Parathyroid adenoma (tissue), 2 donors: Measurements from ENCODE around the gene PTOV1.

Source experiments
- H2AFZ ChIP-seq: fragments of 300-600 bp; sonication (generic); one replicate; pipeline ENCODE4 v1.7.0; 2017; ENCODE audit warnings: antibody characterized with exemption, mild to moderate bottlenecking
- H3K27ac ChIP-seq: fragments of 300-600 bp; sonication (generic); one replicate; pipeline ENCODE4 v1.7.0; 2017
- H3K27me3 ChIP-seq: fragments of 300-600 bp; sonication (generic); one replicate; pipeline ENCODE4 v1.7.0; 2017; ENCODE audit warnings: low read length; ENCODE audit not compliant: control insufficient read depth, insufficient read depth
- H3K36me3 ChIP-seq: fragments of 300-600 bp; sonication (generic); one replicate; pipeline ENCODE4 v1.7.0; 2017; ENCODE audit warnings: low read length; ENCODE audit not compliant: control insufficient read depth, insufficient read depth
- H3K4me1 ChIP-seq: fragments of 300-600 bp; sonication (generic); one replicate; pipeline ENCODE4 v1.7.0; 2017; ENCODE audit warnings: control low read depth
- H3K4me2 ChIP-seq: fragments of 300-600 bp; sonication (generic); one replicate; pipeline ENCODE4 v1.7.0; 2017; ENCODE audit warnings: low read length
- H3K4me3 ChIP-seq: fragments of 300-600 bp; sonication (generic); one replicate; pipeline ENCODE4 v1.7.0; 2017; ENCODE audit warnings: low read depth, low read length
- H3K79me2 ChIP-seq: fragments of 300-600 bp; sonication (generic); one replicate; pipeline ENCODE4 v1.7.0; 2017; ENCODE audit warnings: control low read depth
- H3K9ac ChIP-seq: fragments of 300-600 bp; sonication (generic); one replicate; pipeline ENCODE4 v1.7.0; 2017; ENCODE audit warnings: mild to moderate bottlenecking
- H3K9me3 ChIP-seq: fragments of 300-600 bp; sonication (generic); one replicate; pipeline ENCODE4 v1.7.0; 2017; ENCODE audit warnings: low read length; ENCODE audit not compliant: control insufficient read depth
- CTCF ChIP-seq: fragments of 300-600 bp; sonication (generic); IDR thresholded peaks from one replicate; pipeline ENCODE4 v1.7.0; 2017; ENCODE audit warnings: antibody characterized with exemption, mild to moderate bottlenecking
- donor health status: primary hyperparathyroidism.

Gene PTOV1

GRCh38 chr19:49890349-49891311, 39.7 kb downstream of the PTOV1 start:
- TF ChIP-seq CTCF, result no peak
- no peaks in the 10 kb centered on the region for H3K36me3 ChIP-seq
- peak overlapping the region; percentile 59 for H3K4me2 ChIP-seq
- H2AFZ ChIP-seq, result peak overlapping the region; percentile 50
- no peaks in the 10 kb centered on the region for H3K4me1 ChIP-seq
- H3K79me2 ChIP-seq, result no peaks in the 10 kb centered on the region
- no peak overlapping the region for H3K9ac ChIP-seq
- H3K27me3 ChIP-seq, result no peaks in the 10 kb centered on the region
- H3K9me3 ChIP-seq, result no peaks in the 10 kb centered on the region
- no peak overlapping the region for H3K4me3 ChIP-seq
- no peak overlapping the region for H3K27ac ChIP-seq

- TF ChIP-seq CTCF, result no peak
- H2AFZ ChIP-seq, result no peak overlapping the region
- H3K4me3 ChIP-seq, result no peak overlapping the region
- no peaks in the 10 kb centered on the region for H3K4me1 ChIP-seq
- no peaks in the 10 kb centered on the region for H3K9me3 ChIP-seq
- H3K79me2 ChIP-seq, result no peaks in the 10 kb centered on the region
- H3K27me3 ChIP-seq, result no peaks in the 10 kb centered on the region
- no peak overlapping the region for H3K27ac ChIP-seq
- no peak overlapping the region for H3K4me2 ChIP-seq
- no peaks in the 10 kb centered on the region for H3K36me3 ChIP-seq
- no peak overlapping the region for H3K9ac ChIP-seq
Observed at GRCh38 chr19:49891393-49891792, 40.4 kb downstream of the PTOV1 start.

GRCh38 chr19:49892716-49893115, 41.8 kb downstream of the PTOV1 start:
- Histone ChIP-seq H3K4me3 (no peak overlapping the region), H3K4me2 (no peak overlapping the region), H3K79me2 (no peaks in the 10 kb centered on the region), H3K27ac (no peak overlapping the region), H3K4me1 (no peaks in the 10 kb centered on the region), H3K27me3 (no peaks in the 10 kb centered on the region), H3K9me3 (no peaks in the 10 kb centered on the region), H3K36me3 (no peaks in the 10 kb centered on the region), H3K9ac (no peak overlapping the region), H2AFZ (no peak overlapping the region)
- TF ChIP-seq CTCF, result no peak

GRCh38 chr19:49894011-49894664, 43.2 kb downstream of the PTOV1 start:
- Histone ChIP-seq H2AFZ (no peak overlapping the region), H3K9ac (no peak overlapping the region), H3K27me3 (no peaks in the 10 kb centered on the region), H3K27ac (no peak overlapping the region), H3K9me3 (no peaks in the 10 kb centered on the region), H3K4me1 (no peaks in the 10 kb centered on the region), H3K79me2 (no peaks in the 10 kb centered on the region), H3K4me3 (no peak overlapping the region), H3K36me3 (no peaks in the 10 kb centered on the region), H3K4me2 (no peak overlapping the region)
- TF ChIP-seq CTCF, result no peak
